RWPE2 (cell line): ENCODE data around the gene DYNC1I1.

Source experiments
- ATAC-seq: fragments of 200-7000 bp; cut with Tn5 transposase; 3 replicates; pipeline ENCODE4 v1.9.1; 2021; ENCODE audit warnings: low read depth
- DNase-seq: peaks from one replicate; pipeline ENCODE4 v3.0.0-alpha.2; 2020; ENCODE audit warnings: low spot score
- H3K27ac ChIP-seq: fragments of 450-650 bp; 2 replicates; pipeline ENCODE4 v1.5.1; 2017; ENCODE audit warnings: mild to moderate bottlenecking; ENCODE audit not compliant: poor library complexity, severe bottlenecking
- H3K27me3 ChIP-seq: fragments of 250-450 bp; sonication (Bioruptor Pico); 2 replicates; pipeline ENCODE4 v1.5.1; 2021; ENCODE audit warnings: mild to moderate bottlenecking, moderate library complexity; ENCODE audit not compliant: insufficient read depth, poor library complexity, severe bottlenecking
- H3K36me3 ChIP-seq: fragments of 250-450 bp; sonication (Bioruptor Pico); 2 replicates; pipeline ENCODE4 v1.5.1; 2020; ENCODE audit warnings: low read depth, mild to moderate bottlenecking, moderate library complexity
- H3K4me1 ChIP-seq: fragments of 250-450 bp; sonication (Bioruptor Pico); 2 replicates; pipeline ENCODE4 v1.5.1; 2021; ENCODE audit warnings: mild to moderate bottlenecking, moderate library complexity; ENCODE audit not compliant: insufficient read depth, poor library complexity, severe bottlenecking
- H3K4me3 ChIP-seq: fragments of 250-450 bp; sonication (Bioruptor Pico); 2 replicates; pipeline ENCODE4 v1.5.1; 2021; ENCODE audit warnings: mild to moderate bottlenecking, moderate library complexity; ENCODE audit not compliant: severe bottlenecking
- H3K9me3 ChIP-seq: fragments of 250-450 bp; sonication (Bioruptor Pico); 2 replicates; pipeline ENCODE4 v1.5.1; 2021; ENCODE audit warnings: mild to moderate bottlenecking, moderate library complexity; ENCODE audit not compliant: severe bottlenecking
- TF ChIP-seq, protein P1 (sequence below): fragments of 450-650 bp; IDR thresholded peaks from one replicate; pipeline ENCODE4 v1.5.1; 2017; ENCODE audit warnings: mild to moderate bottlenecking, moderate library complexity; ENCODE audit not compliant: poor library complexity, severe bottlenecking

The DYNC1I1 gene

DNA sequence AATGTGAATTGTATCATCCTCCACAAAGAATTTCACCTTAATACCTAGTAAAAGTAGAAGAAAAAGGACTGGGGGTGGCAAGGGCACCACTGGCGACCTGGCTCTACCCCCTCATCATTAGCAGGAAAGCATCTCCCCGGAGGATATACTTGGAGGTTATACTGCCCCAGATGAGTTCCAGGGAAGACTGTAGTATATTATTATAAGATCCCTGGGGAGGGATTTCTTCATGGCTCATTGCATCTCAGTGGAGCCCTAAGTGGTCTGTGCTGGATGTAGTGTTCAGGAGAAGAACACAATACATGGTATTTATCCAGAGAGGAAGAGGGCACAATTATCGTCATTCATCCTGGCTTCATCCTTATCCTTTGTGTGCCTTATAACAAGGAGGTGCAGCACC lies 14.2 kb upstream of the DYNC1I1 start:
- H3K4me1 ChIP-seq: no peaks in the 10 kb centered on the region
- ATAC-seq (no peak), DNase-seq (no peak)

DNA sequence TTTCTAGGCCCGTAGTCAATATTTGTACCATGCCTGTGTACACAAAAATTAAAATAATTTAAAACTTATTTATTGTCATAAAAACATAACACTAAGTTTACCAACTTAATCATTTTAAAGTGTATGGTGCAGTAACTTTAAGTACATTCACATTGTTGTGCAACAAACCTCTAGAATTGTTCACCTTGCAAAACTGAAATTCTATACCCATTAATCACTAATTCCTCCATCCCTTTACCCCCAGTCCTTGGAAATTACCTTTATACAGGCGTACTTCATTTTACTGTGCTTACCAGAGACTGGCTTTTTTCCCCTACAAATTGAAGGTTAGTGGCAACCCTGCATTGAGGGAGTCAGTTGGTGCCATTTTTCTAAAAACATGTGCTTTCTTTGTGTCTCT lies 6.3 kb upstream of the DYNC1I1 start:
- Histone ChIP-seq H3K9me3 (no peaks in the 10 kb centered on the region), H3K27me3 (peaks cover 3% of the 10 kb centered on the region), H3K4me1 (no peaks in the 10 kb centered on the region), H3K36me3 (no peaks in the 10 kb centered on the region), H3K4me3 (no peak overlapping the region), H3K27ac (no peak overlapping the region)
- TF ChIP-seq, protein P1, sequence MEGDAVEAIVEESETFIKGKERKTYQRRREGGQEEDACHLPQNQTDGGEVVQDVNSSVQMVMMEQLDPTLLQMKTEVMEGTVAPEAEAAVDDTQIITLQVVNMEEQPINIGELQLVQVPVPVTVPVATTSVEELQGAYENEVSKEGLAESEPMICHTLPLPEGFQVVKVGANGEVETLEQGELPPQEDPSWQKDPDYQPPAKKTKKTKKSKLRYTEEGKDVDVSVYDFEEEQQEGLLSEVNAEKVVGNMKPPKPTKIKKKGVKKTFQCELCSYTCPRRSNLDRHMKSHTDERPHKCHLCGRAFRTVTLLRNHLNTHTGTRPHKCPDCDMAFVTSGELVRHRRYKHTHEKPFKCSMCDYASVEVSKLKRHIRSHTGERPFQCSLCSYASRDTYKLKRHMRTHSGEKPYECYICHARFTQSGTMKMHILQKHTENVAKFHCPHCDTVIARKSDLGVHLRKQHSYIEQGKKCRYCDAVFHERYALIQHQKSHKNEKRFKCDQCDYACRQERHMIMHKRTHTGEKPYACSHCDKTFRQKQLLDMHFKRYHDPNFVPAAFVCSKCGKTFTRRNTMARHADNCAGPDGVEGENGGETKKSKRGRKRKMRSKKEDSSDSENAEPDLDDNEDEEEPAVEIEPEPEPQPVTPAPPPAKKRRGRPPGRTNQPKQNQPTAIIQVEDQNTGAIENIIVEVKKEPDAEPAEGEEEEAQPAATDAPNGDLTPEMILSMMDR: no peak
- no peak for DNase-seq
- peak; percentile 40; the same call in 2 of the 3 replicates for ATAC-seq

More for the DNA sequence above, 14.2 kb upstream of the DYNC1I1 start:
- Histone ChIP-seq H3K4me3 (no peak overlapping the region), H3K36me3 (no peaks in the 10 kb centered on the region), H3K27me3 (peaks cover 27% of the 10 kb centered on the region), H3K9me3 (no peaks in the 10 kb centered on the region), H3K27ac (no peak overlapping the region)
- TF ChIP-seq, protein P1: no peak

DNA sequence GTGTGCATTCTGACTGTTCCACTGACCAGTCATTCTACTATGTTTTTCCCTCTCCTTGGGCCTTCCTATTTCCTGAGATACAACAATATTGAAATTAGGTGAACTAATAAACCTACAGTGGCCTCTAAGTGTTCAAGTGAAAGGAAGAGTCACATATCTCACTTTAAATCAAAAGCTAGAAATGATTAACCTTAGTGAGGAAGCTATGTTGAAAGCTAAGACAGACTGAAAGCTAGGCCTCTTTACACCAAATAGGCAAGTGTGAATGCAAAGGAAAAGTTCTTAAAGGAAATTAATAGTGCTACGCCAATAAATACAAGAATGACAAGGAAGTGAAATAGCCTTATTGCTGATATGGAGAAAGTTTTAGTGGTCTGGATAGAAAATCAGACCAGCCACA lies 5.7 kb upstream of the DYNC1I1 start:
- Histone ChIP-seq H3K4me3 (no peak overlapping the region), H3K27ac (no peak overlapping the region), H3K9me3 (no peaks in the 10 kb centered on the region), H3K4me1 (no peaks in the 10 kb centered on the region), H3K27me3 (no peaks in the 10 kb centered on the region), H3K36me3 (no peaks in the 10 kb centered on the region)
- ATAC-seq: no peak
- no peak for DNase-seq
- TF ChIP-seq, protein P1: no peak

DNA sequence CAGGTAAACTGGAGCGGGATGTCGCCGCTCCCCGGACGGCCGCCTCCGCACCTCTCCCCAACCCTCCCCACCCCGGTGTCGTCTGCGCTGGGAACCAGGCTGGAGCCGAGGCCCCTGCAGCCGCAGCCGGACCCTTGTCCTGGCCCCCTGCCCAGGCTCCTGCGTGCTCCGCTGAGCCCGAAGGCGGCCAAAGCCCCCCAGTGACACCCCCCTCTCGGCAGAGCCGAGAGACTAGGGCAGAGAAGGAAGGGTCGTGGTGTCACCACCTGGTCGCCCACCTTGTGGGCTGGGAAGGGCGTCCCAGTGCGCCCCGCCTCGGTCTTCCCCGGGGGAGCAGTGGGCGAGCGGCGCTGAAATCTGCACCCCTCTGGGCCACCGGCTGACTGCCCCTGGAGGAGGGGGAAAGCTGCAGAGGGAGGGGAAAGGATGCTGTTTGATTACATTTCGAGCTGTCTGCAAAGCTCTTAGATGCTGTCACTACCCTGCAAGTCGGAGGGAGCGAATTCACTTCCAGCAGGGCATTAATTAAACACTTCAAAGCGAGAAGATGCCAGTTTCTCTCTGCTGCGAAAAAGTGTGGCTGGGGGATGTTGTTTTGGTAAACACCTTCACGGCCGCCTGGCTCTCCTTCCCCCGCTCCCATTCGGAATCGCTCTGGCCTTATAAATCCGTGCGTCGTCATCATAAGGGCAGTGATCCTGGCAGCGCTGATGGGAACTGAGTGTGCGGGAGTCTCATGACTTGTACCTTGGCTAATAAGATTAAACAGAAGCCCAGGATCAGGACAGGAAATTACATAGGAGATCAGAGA lies 622 bp downstream of the DYNC1I1 start:
- Histone ChIP-seq H3K27me3 (peaks cover 18% of the 10 kb centered on the region), H3K9me3 (no peaks in the 10 kb centered on the region), H3K27ac (no peak overlapping the region), H3K4me1 (no peaks in the 10 kb centered on the region), H3K36me3 (no peaks in the 10 kb centered on the region), H3K4me3 (peak overlapping the region; percentile 27)
- DNase-seq: no peak
- TF ChIP-seq, protein P1: no peak
- ATAC-seq: 0 out of 3 replicates have a peak, but pooled peaks have one; percentile 3
